ENCODE data around the gene GOLGB1.

GOLGB1 gene

DNA sequence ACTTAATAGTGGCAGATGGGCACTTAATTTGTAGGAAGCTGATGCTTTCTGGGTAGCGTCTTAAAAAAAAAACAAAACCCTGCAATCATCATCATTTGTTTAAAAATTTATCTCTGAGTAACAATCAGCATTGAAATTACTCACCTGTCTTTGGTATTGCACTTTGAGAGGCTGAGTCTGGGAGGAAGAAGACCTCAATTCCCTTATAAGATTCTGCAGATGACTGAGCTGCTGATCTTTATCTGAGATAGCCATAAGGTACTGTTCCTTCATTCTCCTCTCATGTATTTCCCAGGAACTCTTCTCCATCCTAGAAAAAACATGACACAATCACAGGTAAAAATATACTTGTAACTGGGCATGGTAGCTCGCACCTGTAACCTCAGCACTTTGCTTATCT is 72.4 kb downstream of the GOLGB1 start:
- no peak for TF ChIP-seq ZNF70 (CRISPR knock-in tag; IDR thresholded peaks at IDR 0.05)
- TF ChIP-seq TOX (CRISPR knock-in tag; IDR thresholded peaks at IDR 0.05; ENCODE audit: borderline replicate concordance): no peak
- no peak for TF ChIP-seq ISL1 (CRISPR knock-in tag; IDR thresholded peaks at IDR 0.05)
- no peak for TF ChIP-seq ZFP30 (CRISPR knock-in tag; IDR thresholded peaks at IDR 0.05)
- no peak for TF ChIP-seq SNAI2 (CRISPR knock-in tag; IDR thresholded peaks at IDR 0.05)
- no peak for TF ChIP-seq PPARA (CRISPR knock-in tag; IDR thresholded peaks at IDR 0.05; ENCODE audit: borderline replicate concordance)
- TF ChIP-seq BACH2 (CRISPR knock-in tag; IDR thresholded peaks at IDR 0.05; ENCODE audit: borderline replicate concordance): no peak
- TF ChIP-seq ARNTL (CRISPR knock-in tag; IDR thresholded peaks at IDR 0.05; ENCODE audit: borderline replicate concordance, low read depth): no peak
- no peak for TF ChIP-seq GLIS3 (CRISPR knock-in tag; IDR thresholded peaks at IDR 0.05)
- no peak for TF ChIP-seq TCF4 (CRISPR knock-in tag; IDR thresholded peaks at IDR 0.05; ENCODE audit: borderline replicate concordance)
- TF ChIP-seq ZNF8 (CRISPR knock-in tag; IDR thresholded peaks at IDR 0.05): no peak
- no peak for TF ChIP-seq ZC3H10 (CRISPR knock-in tag; IDR thresholded peaks at IDR 0.05)
- TF ChIP-seq ZNF565 (CRISPR knock-in tag; conservative IDR thresholded peaks at IDR 0.05; ENCODE audit: low read depth): no peak
- TF ChIP-seq, protein P1, sequence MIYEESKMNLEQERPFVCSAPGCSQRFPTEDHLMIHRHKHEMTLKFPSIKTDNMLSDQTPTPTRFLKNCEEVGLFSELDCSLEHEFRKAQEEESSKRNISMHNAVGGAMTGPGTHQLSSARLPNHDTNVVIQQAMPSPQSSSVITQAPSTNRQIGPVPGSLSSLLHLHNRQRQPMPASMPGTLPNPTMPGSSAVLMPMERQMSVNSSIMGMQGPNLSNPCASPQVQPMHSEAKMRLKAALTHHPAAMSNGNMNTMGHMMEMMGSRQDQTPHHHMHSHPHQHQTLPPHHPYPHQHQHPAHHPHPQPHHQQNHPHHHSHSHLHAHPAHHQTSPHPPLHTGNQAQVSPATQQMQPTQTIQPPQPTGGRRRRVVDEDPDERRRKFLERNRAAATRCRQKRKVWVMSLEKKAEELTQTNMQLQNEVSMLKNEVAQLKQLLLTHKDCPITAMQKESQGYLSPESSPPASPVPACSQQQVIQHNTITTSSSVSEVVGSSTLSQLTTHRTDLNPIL (CRISPR knock-in tag; IDR thresholded peaks at IDR 0.05; ENCODE audit: low read depth): no peak
- TF ChIP-seq, protein P2, sequence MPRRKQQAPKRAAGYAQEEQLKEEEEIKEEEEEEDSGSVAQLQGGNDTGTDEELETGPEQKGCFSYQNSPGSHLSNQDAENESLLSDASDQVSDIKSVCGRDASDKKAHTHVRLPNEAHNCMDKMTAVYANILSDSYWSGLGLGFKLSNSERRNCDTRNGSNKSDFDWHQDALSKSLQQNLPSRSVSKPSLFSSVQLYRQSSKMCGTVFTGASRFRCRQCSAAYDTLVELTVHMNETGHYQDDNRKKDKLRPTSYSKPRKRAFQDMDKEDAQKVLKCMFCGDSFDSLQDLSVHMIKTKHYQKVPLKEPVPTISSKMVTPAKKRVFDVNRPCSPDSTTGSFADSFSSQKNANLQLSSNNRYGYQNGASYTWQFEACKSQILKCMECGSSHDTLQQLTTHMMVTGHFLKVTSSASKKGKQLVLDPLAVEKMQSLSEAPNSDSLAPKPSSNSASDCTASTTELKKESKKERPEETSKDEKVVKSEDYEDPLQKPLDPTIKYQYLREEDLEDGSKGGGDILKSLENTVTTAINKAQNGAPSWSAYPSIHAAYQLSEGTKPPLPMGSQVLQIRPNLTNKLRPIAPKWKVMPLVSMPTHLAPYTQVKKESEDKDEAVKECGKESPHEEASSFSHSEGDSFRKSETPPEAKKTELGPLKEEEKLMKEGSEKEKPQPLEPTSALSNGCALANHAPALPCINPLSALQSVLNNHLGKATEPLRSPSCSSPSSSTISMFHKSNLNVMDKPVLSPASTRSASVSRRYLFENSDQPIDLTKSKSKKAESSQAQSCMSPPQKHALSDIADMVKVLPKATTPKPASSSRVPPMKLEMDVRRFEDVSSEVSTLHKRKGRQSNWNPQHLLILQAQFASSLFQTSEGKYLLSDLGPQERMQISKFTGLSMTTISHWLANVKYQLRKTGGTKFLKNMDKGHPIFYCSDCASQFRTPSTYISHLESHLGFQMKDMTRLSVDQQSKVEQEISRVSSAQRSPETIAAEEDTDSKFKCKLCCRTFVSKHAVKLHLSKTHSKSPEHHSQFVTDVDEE (CRISPR knock-in tag; IDR thresholded peaks at IDR 0.05): no peak
- TF ChIP-seq, protein P3, sequence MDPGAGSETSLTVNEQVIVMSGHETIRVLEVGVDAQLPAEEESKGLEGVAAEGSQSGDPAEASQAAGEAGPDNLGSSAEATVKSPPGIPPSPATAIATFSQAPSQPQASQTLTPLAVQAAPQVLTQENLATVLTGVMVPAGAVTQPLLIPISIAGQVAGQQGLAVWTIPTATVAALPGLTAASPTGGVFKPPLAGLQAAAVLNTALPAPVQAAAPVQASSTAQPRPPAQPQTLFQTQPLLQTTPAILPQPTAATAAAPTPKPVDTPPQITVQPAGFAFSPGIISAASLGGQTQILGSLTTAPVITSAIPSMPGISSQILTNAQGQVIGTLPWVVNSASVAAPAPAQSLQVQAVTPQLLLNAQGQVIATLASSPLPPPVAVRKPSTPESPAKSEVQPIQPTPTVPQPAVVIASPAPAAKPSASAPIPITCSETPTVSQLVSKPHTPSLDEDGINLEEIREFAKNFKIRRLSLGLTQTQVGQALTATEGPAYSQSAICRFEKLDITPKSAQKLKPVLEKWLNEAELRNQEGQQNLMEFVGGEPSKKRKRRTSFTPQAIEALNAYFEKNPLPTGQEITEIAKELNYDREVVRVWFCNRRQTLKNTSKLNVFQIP (CRISPR knock-in tag; IDR thresholded peaks at IDR 0.05; ENCODE audit: borderline replicate concordance, low read depth): no peak
- no peak for ATAC-seq

DNA sequence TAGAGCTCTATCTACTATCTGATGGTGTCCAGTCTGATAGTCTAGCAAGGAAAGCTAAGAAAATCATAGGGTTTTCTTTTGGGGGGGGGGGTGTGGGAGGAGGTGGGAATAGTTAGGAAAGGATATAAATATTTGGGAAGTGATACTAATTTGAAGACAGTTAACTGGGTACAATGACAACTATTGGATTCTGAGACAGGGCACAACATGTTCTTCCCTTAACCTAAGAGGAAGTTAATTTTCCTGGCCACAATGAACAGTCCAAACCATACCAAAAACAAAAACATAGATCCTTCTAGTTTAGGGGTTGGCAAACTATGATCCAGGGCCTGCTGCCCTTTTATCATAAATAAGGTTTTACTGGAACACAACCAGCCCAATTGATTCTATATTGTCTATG is 78.9 kb downstream of the GOLGB1 start:
- no peak for ATAC-seq
- no peak for TF ChIP-seq ZC3H10 (CRISPR knock-in tag; IDR thresholded peaks at IDR 0.05)
- TF ChIP-seq, protein P3 (CRISPR knock-in tag; IDR thresholded peaks at IDR 0.05; ENCODE audit: borderline replicate concordance, low read depth): no peak

DNA sequence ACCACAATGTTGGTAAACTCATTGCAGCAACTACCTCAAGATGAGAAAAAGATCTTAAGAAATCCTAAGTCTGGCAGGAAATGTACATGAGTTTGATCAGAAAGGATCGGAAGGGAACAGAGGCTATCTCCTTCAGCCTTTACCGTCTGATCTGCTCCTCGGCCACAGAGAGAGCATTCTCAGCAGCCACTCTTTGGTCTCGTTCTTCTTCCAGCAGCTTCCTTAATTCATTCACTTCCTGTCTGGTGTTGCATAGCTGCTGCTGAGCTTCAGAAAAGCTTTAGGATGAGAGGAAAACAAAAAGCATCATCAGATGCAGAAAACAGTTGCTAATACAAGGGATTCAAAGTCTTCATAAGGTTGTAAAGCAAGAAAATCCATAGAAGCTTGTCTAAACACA is 82.2 kb downstream of the GOLGB1 start:
- ATAC-seq: no peak
- TF ChIP-seq OSR1 (CRISPR knock-in tag; IDR thresholded peaks at IDR 0.05) (no peak), ISL1 (CRISPR knock-in tag; IDR thresholded peaks at IDR 0.05) (no peak), TOX (CRISPR knock-in tag; IDR thresholded peaks at IDR 0.05; ENCODE audit: borderline replicate concordance) (no peak), CSDC2 (CRISPR knock-in tag; IDR thresholded peaks at IDR 0.05) (no peak), ARNTL (CRISPR knock-in tag; IDR thresholded peaks at IDR 0.05; ENCODE audit: borderline replicate concordance, low read depth) (no peak), PPARA (CRISPR knock-in tag; IDR thresholded peaks at IDR 0.05; ENCODE audit: borderline replicate concordance) (no peak), TCF4 (CRISPR knock-in tag; IDR thresholded peaks at IDR 0.05; ENCODE audit: borderline replicate concordance) (no peak), SNAI2 (CRISPR knock-in tag; IDR thresholded peaks at IDR 0.05) (no peak), ZFP3 (CRISPR knock-in tag; IDR thresholded peaks at IDR 0.05) (no peak), ZNF70 (CRISPR knock-in tag; IDR thresholded peaks at IDR 0.05) (no peak), RARB (CRISPR knock-in tag; IDR thresholded peaks at IDR 0.05) (no peak)
- TF ChIP-seq, protein P4, sequence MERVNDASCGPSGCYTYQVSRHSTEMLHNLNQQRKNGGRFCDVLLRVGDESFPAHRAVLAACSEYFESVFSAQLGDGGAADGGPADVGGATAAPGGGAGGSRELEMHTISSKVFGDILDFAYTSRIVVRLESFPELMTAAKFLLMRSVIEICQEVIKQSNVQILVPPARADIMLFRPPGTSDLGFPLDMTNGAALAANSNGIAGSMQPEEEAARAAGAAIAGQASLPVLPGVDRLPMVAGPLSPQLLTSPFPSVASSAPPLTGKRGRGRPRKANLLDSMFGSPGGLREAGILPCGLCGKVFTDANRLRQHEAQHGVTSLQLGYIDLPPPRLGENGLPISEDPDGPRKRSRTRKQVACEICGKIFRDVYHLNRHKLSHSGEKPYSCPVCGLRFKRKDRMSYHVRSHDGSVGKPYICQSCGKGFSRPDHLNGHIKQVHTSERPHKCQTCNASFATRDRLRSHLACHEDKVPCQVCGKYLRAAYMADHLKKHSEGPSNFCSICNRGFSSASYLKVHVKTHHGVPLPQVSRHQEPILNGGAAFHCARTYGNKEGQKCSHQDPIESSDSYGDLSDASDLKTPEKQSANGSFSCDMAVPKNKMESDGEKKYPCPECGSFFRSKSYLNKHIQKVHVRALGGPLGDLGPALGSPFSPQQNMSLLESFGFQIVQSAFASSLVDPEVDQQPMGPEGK (CRISPR knock-in tag; IDR thresholded peaks at IDR 0.05; ENCODE audit: borderline replicate concordance): no peak
- TF ChIP-seq, protein P5, sequence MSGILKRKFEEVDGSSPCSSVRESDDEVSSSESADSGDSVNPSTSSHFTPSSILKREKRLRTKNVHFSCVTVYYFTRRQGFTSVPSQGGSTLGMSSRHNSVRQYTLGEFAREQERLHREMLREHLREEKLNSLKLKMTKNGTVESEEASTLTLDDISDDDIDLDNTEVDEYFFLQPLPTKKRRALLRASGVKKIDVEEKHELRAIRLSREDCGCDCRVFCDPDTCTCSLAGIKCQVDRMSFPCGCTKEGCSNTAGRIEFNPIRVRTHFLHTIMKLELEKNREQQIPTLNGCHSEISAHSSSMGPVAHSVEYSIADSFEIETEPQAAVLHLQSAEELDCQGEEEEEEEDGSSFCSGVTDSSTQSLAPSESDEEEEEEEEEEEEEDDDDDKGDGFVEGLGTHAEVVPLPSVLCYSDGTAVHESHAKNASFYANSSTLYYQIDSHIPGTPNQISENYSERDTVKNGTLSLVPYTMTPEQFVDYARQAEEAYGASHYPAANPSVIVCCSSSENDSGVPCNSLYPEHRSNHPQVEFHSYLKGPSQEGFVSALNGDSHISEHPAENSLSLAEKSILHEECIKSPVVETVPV (CRISPR knock-in tag; IDR thresholded peaks at IDR 0.05): no peak
